OCI-LY3 (cell line): ENCODE measurements around the gene KRTAP10-8.
"Not testable (repeated sequence)": the region's sequence is repeated elsewhere in the genome, so short reads cannot be mapped to it uniquely, and the experiment has no call there.

Source experiments
- H2AFZ ChIP-seq: fragments of 200-600, 300-600 bp; shearing (Covaris generic); 2 replicates; pipeline ENCODE4 v1.6.0; 2014; ENCODE audit warnings: antibody characterized with exemption, low read depth, low read length
- H3K27ac ChIP-seq: fragments of 200-600, 300-600 bp; sonication (generic); 2 replicates; pipeline ENCODE4 v1.5.1; 2014; ENCODE audit warnings: mild to moderate bottlenecking, low read length, moderate library complexity, mixed read lengths
- H3K27me3 ChIP-seq: fragments of 200-600, 300-600 bp; sonication (generic); 2 replicates; pipeline ENCODE4 v1.6.1; 2014; ENCODE audit warnings: low read depth, low read length, mixed read lengths
- H3K36me3 ChIP-seq: fragments of 200-600, 300-600 bp; sonication (generic); replicated peaks from 2 replicates; pipeline ENCODE3; 2014; ENCODE audit warnings: low read depth, low read length, mixed read lengths
- H3K4me1 ChIP-seq: fragments of 300-600, 200-600 bp; sonication (generic); 2 replicates; pipeline ENCODE4 v1.6.1; 2014; ENCODE audit warnings: low read length, mixed read lengths
- H3K4me2 ChIP-seq: fragments of 200-600, 300-600 bp; sonication (generic); 2 replicates; pipeline ENCODE4 v1.6.1; 2014; ENCODE audit warnings: low read length, mixed read lengths
- H3K4me3 ChIP-seq: fragments of 300-600, 200-600 bp; sonication (generic); 2 replicates; pipeline ENCODE4 v1.5.1; 2014; ENCODE audit warnings: antibody characterized with exemption, mild to moderate bottlenecking, low read length, moderate library complexity
- H3K79me2 ChIP-seq: fragments of 300-600, 200-600 bp; shearing (Covaris generic); 2 replicates; pipeline ENCODE4 v1.6.1; 2014; ENCODE audit warnings: mild to moderate bottlenecking, low read length, mixed read lengths
- H3K9ac ChIP-seq: fragments of 300-600, 200-600 bp; shearing (Covaris generic); 2 replicates; pipeline ENCODE4 v1.6.0; 2014; ENCODE audit warnings: mild to moderate bottlenecking, low read length, moderate library complexity
- H3K9me3 ChIP-seq: fragments of 200-600, 300-600 bp; shearing (Covaris generic); 2 replicates; pipeline ENCODE4 v1.6.1; 2014; ENCODE audit warnings: low read length, mixed read lengths; ENCODE audit not compliant: insufficient read depth
- H4K20me1 ChIP-seq: fragments of 200-600, 300-600 bp; sonication (generic); 2 replicates; pipeline ENCODE4 v1.6.1; 2016; ENCODE audit warnings: low read length, mixed read lengths; ENCODE audit not compliant: insufficient read depth
- EZH2phosphoT487 ChIP-seq: fragments of 200-600 bp; shearing (Covaris generic); IDR thresholded peaks from 2 replicates; pipeline ENCODE4 v1.6.1; 2018; ENCODE audit warnings: antibody characterized with exemption, mixed run types, low read depth
- TF ChIP-seq, protein P1 (sequence below): fragments of 200-600, 300-600 bp; sonication (generic); IDR thresholded peaks from 2 replicates; pipeline ENCODE4 v1.5.1; 2014; ENCODE audit warnings: antibody characterized with exemption, low read length, low read depth

KRTAP10-8 gene

DNA sequence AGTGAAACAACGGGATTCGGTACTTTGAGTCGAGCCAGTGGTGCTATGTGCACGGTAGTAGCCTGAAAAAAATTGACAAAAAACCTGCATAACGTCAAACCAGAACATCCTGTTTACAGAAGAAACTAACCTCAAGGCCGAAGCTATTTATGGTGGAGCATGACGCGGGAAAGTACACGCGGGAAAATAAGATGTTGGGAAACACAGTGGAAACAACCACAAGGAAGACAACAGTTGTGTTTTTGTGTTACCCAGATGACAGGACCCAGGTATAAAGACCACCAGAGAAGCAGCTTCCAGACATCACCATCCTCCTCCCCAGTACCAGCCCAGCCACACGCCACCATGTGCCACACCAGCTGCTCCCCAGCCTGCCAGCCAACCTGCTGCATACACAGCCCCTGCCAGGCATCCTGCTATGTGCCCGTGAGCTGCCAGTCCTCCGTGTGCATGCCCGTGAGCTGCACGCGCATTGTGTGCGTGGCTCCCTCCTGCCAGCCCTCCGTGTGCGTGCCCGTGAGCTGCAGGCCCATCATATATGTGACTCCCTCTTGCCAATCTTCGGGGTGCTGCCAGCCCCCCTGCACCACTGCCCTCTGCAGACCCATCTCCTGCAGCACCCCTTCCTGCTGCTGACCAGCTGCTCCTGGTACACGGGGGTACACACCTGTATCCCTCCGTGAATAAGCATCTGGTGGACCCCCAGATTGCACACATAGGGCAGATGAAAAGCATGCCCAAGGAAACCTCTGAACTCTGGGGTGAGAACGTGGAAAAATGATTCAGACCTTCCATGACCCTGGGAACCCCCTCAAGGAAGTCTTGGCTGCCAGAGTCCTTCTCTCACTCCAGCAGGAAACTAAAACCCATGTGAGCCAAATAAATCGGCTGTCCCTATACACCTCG, 46.0 kb downstream of the KRTAP10-8 start, which contains the start of gene KRTAP12-3:
Gene KRTAP12-3 (plus strand): TSS at position 298 of the 906 bp plus-strand sequence. CDS start 48 bp downstream, at position 346.
- H3K27me3 ChIP-seq = no peaks in the 10 kb centered on the region
- H3K4me3 ChIP-seq = no peak within 1 kb of the TSS
- no peak within 1 kb of the TSS for H3K9ac ChIP-seq
- no peaks in the 10 kb centered on the region for H3K79me2 ChIP-seq
- no peak within 1 kb of the TSS for H3K4me2 ChIP-seq
- H3K27ac ChIP-seq = no peak within 1 kb of the TSS
- TF ChIP-seq EZH2phosphoT487 = no peak
- TF ChIP-seq, protein P1, sequence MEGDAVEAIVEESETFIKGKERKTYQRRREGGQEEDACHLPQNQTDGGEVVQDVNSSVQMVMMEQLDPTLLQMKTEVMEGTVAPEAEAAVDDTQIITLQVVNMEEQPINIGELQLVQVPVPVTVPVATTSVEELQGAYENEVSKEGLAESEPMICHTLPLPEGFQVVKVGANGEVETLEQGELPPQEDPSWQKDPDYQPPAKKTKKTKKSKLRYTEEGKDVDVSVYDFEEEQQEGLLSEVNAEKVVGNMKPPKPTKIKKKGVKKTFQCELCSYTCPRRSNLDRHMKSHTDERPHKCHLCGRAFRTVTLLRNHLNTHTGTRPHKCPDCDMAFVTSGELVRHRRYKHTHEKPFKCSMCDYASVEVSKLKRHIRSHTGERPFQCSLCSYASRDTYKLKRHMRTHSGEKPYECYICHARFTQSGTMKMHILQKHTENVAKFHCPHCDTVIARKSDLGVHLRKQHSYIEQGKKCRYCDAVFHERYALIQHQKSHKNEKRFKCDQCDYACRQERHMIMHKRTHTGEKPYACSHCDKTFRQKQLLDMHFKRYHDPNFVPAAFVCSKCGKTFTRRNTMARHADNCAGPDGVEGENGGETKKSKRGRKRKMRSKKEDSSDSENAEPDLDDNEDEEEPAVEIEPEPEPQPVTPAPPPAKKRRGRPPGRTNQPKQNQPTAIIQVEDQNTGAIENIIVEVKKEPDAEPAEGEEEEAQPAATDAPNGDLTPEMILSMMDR = no peak
- H3K4me1 ChIP-seq = no peaks in the 10 kb centered on the region
- H4K20me1 ChIP-seq = no peaks in the 10 kb centered on the region
- no peaks in the 10 kb centered on the region for H3K36me3 ChIP-seq
- H3K9me3 ChIP-seq = no peaks in the 10 kb centered on the region
- H2AFZ ChIP-seq = no peak within 1 kb of the TSS

DNA sequence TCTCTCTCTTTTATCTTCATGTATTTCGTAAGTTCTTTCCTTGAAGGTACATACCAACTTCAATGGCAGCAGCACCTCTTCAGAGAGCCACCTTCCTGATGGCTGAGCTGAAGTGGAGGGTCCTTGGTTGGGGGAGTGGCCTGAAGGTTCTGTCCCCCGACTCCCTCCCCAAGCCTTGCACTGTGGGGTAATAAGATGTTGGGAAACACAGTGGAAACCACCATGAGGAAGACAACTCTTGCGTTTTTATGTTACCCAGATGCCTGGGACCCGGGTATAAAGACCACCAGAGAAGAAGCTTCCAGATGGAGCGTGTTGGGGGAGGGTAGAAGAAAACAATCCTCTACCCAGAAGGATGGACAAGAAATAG, 46.6 kb downstream of the KRTAP10-8 start:
- H3K27me3 ChIP-seq = no peaks in the 10 kb centered on the region
- no peak for TF ChIP-seq EZH2phosphoT487
- TF ChIP-seq, protein P1 = no peak
- H3K4me2 ChIP-seq = no peak overlapping the region
- H2AFZ ChIP-seq = no peak overlapping the region
- H3K4me3 ChIP-seq = no peak overlapping the region
- H4K20me1 ChIP-seq = no peaks in the 10 kb centered on the region
- H3K27ac ChIP-seq = no peak overlapping the region
- no peaks in the 10 kb centered on the region for H3K79me2 ChIP-seq
- no peak overlapping the region for H3K9ac ChIP-seq
- no peaks in the 10 kb centered on the region for H3K4me1 ChIP-seq
- no peaks in the 10 kb centered on the region for H3K36me3 ChIP-seq
- H3K9me3 ChIP-seq = no peaks in the 10 kb centered on the region

DNA sequence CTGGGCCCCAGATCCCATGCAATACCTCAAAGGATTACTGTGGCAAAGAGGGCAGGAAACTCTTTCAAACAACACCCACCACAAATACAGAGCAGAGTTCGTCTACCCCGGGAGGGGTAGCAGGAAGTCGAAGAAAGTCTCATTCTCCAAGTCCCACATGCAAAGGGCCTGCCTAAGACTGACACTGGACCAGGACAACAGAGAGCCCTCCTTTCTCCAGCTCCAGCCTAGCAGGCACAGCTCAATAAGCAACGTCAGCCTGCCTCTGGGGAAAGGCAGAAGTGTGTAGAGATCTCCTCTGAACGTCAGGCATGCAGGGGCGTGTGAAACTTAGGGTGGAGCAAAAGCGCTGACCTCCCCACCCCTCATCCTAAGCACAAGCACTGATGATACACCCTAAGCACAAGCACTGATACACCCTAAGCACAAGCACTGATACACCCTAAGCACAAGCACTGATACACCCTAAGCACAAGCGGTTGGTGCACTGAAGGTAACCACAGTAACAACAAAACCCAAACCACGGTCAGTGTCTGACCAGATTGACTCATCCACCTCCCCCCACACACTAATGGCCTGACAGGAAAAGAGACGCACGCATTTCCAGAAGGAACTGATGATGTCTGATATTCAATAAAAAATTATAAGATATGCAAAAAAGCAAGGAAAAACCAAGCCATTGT, 47.2 kb downstream of the KRTAP10-8 start:
- H3K9ac ChIP-seq = no peak overlapping the region
- H3K36me3 ChIP-seq = no peaks in the 10 kb centered on the region
- H3K27me3 ChIP-seq = no peaks in the 10 kb centered on the region
- no peak for TF ChIP-seq EZH2phosphoT487
- TF ChIP-seq, protein P1 = no peak
- no peak overlapping the region for H3K4me2 ChIP-seq
- H3K79me2 ChIP-seq = no peaks in the 10 kb centered on the region
- H2AFZ ChIP-seq = no peak overlapping the region
- H3K4me1 ChIP-seq = no peaks in the 10 kb centered on the region
- no peak overlapping the region for H3K4me3 ChIP-seq
- H3K27ac ChIP-seq = no peak overlapping the region
- no peaks in the 10 kb centered on the region for H4K20me1 ChIP-seq
- no peaks in the 10 kb centered on the region for H3K9me3 ChIP-seq

DNA sequence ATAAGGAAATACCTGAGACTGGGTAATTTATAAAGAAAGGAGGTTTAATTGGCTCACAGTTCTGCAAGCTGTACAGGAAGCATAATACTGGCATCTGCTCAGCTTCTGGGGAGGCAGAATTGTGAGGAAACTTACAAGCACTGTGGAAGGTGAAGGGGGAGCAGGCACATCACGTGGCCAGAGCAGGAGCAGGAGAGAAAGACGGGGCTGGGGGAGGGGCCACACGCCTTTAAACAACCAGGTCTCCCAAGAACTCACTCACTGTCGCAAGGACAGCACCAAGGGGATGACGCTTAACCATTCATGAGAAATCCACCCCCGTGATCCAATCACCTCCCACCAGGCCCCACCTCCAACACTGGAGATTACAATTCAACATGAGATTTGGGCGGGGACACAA, 49.7 kb downstream of the KRTAP10-8 start:
- not testable (repeated sequence) for H3K9ac ChIP-seq, H3K4me2 ChIP-seq, H3K27me3 ChIP-seq

More for the DNA sequence above, 49.7 kb downstream of the KRTAP10-8 start:
- H3K79me2 ChIP-seq, H3K4me1 ChIP-seq, H3K27ac ChIP-seq, H4K20me1 ChIP-seq, H3K4me3 ChIP-seq, H3K36me3 ChIP-seq, H2AFZ ChIP-seq, H3K9me3 ChIP-seq: not testable (repeated sequence)
